Calu3 (cell line): ENCODE data around the gene PCSK6. TPM values are rescaled to one million over a fixed set of nuclear protein-coding genes. Genes with fewer than 3 reads are reported as not detected.

ENCODE experiments used
- BruUV-seq: library from RNA; stranded (reverse); fragments of 400-500 nt; replicated peaks from 2 replicates; lab custom pipeline; 2021; lab: Mats Ljungman, UMichigan
- CTCF ChIA-PET: fragments of 300-600 bp; sonication (Branson Sonifier 250); formaldehyde crosslinking; loops from one replicate; lab custom pipeline; 2022; ENCODE audit warnings: antibody characterized with exemption; lab: Charles Lee
- DNase-seq: peaks from one replicate; pipeline ENCODE4 v3.0.0; 2022
- H3K27ac Mint-ChIP-seq: one replicate; pipeline ENCODE4 v1.8.0; 2022; ENCODE audit warnings: mixed read lengths; ENCODE audit not compliant: unreplicated experiment
- H3K27me3 Mint-ChIP-seq: one replicate; pipeline ENCODE4 v1.8.0; 2022; ENCODE audit warnings: mixed read lengths; ENCODE audit not compliant: unreplicated experiment
- H3K36me3 Mint-ChIP-seq: one replicate; pipeline ENCODE4 v1.8.0; 2022; ENCODE audit warnings: mild to moderate bottlenecking, moderate library complexity, mixed read lengths; ENCODE audit not compliant: insufficient read depth, unreplicated experiment
- H3K4me1 Mint-ChIP-seq: one replicate; pipeline ENCODE4 v1.8.0; 2022; ENCODE audit warnings: mild to moderate bottlenecking, low read depth, mixed read lengths; ENCODE audit not compliant: unreplicated experiment
- H3K4me3 Mint-ChIP-seq: one replicate; pipeline ENCODE4 v1.8.0; 2022; ENCODE audit warnings: mild to moderate bottlenecking, low read depth, moderate library complexity, mixed read lengths; ENCODE audit not compliant: unreplicated experiment
- H3K9me3 Mint-ChIP-seq: one replicate; pipeline ENCODE4 v1.8.0; 2022; ENCODE audit warnings: low read depth, mixed read lengths; ENCODE audit not compliant: unreplicated experiment
- CTCF ChIP-seq: fragments of 200-600 bp; IDR thresholded peaks from one replicate; pipeline ENCODE4 v1.8.0; 2022; ENCODE audit warnings: antibody characterized with exemption; ENCODE audit not compliant: unreplicated experiment
- intact Hi-C: fragments of 100-400 bp; cut with micrococcal nuclease; formaldehyde crosslinking; loops from one replicate; pipeline ENCODE4 v1.10.0; 2022; ENCODE audit not compliant: unreplicated experiment
- total RNA-seq: library from RNA; stranded (reverse); gene quantifications from 2 replicates; pipeline ENCODE4 v1.2.3, GENCODE V29; 2022

The PCSK6 gene
- total RNA-seq, 1 experiment from 2014 or later = 5.1 TPM

DNA sequence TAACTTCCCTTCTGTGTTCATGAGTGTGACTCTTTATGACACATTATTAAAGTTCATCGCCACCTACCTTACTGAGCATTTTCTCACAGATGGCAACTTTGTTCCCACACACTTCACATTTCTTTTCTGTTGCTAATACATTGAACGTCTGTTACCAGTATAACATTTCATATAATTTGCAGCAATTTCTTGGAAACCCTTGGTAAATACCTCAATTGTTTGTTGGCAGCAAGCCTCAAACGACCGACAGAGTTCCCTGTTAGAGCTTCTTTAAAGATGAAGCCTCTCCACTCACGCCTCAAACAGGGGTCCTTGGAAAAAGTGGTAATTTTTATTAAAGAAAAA lies 234.5 kb downstream of the PCSK6 start:
- Mint-ChIP-seq H3K36me3 (peaks cover 23% of the 10 kb centered on the region), H3K27ac (no peak overlapping the region), H3K4me3 (no peak overlapping the region), H3K4me1 (peaks cover 6% of the 10 kb centered on the region), H3K27me3 (peaks cover 32% of the 10 kb centered on the region), H3K9me3 (no peaks in the 10 kb centered on the region)
- BruUV-seq = no TSS peak
- TF ChIP-seq CTCF = no peak
- DNase-seq = no peak
- intact Hi-C loops = loop anchor here (5.0 to 10.0 kb wide), 3 partner anchors 223 to 628 kb away; no protein-coding TSS in a partner anchor
- CTCF ChIA-PET = interaction anchor here (1.0 kb wide), 1 partner anchor 246 kb away, joined by 3 read pairs; no protein-coding TSS in a partner anchor

- Mint-ChIP-seq H3K4me1 (peaks cover 11% of the 10 kb centered on the region), H3K9me3 (no peaks in the 10 kb centered on the region), H3K27me3 (peaks cover 26% of the 10 kb centered on the region), H3K4me3 (no peak overlapping the region), H3K27ac (no peak overlapping the region), H3K36me3 (peaks cover 27% of the 10 kb centered on the region)
- DNase-seq = no peak
- CTCF ChIA-PET = interaction anchor here (0.6 kb wide), 1 partner anchor 243 kb away, joined by 3 read pairs; no protein-coding TSS in a partner anchor
- no TSS peak for BruUV-seq
- no peak for TF ChIP-seq CTCF
- intact Hi-C loops = loop anchor here (5.0 to 10.0 kb wide), 4 partner anchors 87 to 627 kb away; no protein-coding TSS in a partner anchor
Measured at GRCh38 chr15:101254157-101255050, 235.1 kb downstream of the PCSK6 start.

Other genes with a start within 250 kb of the PCSK6 start
- gene CHSY1, start 237.7 kb downstream of the PCSK6 start, total RNA-seq = 24.0 and 25.0 TPM in 2 replicates
- gene SELENOS, start 212.2 kb downstream of the PCSK6 start, total RNA-seq = 83.3 and 85.0 TPM in 2 replicates
- gene SNRPA1, start 194.5 kb downstream of the PCSK6 start, total RNA-seq = 123 and 140 TPM in 2 replicates
- gene TM2D3, start 162.7 kb upstream of the PCSK6 start, total RNA-seq = 44.1 and 48.8 TPM in 2 replicates
- gene TARS3, start 234.8 kb upstream of the PCSK6 start, total RNA-seq = 3.8 and 4.1 TPM in 2 replicates